ENCODE results near the gene VIPR1.

Gene VIPR1

DNA sequence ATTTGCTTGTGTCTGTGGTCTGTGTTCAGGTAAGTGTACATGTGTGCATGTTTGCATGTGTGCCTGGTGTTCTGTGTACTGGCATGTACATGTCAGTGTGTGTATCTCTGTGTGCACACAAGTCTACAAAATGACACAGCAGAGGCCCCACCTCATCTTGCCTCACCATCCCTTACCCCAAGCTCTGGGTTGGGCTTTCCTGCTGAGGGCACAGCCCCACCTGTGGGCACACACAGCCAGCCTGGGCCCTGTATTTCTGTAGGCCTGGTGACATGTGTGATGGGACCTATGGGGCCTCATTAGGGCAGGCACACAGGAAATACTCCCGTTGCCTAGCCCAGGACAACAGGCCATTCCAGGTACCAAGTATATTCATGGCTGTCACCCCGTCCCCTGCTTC is 13.5 kb downstream of the VIPR1 start:
- Histone ChIP-seq H4K20me1 (ENCODE audit: insufficient read depth, low read length) (no peaks in the 10 kb centered on the region), H3K9ac (ENCODE audit: low read length) (no peak overlapping the region), H3F3A (ENCODE audit: insufficient read depth, low read length) (no peaks in the 10 kb centered on the region), H3K27ac (ENCODE audit: low read depth, low read length, poor library complexity, severe bottlenecking) (no peak overlapping the region), H3K4me1 (ENCODE audit: insufficient read depth, low read length, severe bottlenecking) (no peaks in the 10 kb centered on the region), H2AFZ (ENCODE audit: low read length) (no peak overlapping the region), H3K79me2 (ENCODE audit: insufficient read depth, low read length) (no peaks in the 10 kb centered on the region), H3K9me2 (ENCODE audit: low read depth, low read length) (no peaks in the 10 kb centered on the region), H3K36me3 (ENCODE audit: insufficient read depth, low read length) (no peaks in the 10 kb centered on the region), H3K9me3 (ENCODE audit: low read length) (no peaks in the 10 kb centered on the region), H3K4me3 (ENCODE audit: low read depth, low read length, poor library complexity, severe bottlenecking) (no peak overlapping the region), H3K4me2 (ENCODE audit: low read length) (no peak overlapping the region), H3K27me3 (ENCODE audit: insufficient read depth, low read length) (no peaks in the 10 kb centered on the region)
- no peak for TF ChIP-seq EZH2 (IDR thresholded peaks at IDR 0.05; ENCODE audit: borderline replicate concordance, low read length)
- TF ChIP-seq, protein P1, sequence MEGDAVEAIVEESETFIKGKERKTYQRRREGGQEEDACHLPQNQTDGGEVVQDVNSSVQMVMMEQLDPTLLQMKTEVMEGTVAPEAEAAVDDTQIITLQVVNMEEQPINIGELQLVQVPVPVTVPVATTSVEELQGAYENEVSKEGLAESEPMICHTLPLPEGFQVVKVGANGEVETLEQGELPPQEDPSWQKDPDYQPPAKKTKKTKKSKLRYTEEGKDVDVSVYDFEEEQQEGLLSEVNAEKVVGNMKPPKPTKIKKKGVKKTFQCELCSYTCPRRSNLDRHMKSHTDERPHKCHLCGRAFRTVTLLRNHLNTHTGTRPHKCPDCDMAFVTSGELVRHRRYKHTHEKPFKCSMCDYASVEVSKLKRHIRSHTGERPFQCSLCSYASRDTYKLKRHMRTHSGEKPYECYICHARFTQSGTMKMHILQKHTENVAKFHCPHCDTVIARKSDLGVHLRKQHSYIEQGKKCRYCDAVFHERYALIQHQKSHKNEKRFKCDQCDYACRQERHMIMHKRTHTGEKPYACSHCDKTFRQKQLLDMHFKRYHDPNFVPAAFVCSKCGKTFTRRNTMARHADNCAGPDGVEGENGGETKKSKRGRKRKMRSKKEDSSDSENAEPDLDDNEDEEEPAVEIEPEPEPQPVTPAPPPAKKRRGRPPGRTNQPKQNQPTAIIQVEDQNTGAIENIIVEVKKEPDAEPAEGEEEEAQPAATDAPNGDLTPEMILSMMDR (IDR thresholded peaks at IDR 0.05; ENCODE audit: low read length): no peak

DNA sequence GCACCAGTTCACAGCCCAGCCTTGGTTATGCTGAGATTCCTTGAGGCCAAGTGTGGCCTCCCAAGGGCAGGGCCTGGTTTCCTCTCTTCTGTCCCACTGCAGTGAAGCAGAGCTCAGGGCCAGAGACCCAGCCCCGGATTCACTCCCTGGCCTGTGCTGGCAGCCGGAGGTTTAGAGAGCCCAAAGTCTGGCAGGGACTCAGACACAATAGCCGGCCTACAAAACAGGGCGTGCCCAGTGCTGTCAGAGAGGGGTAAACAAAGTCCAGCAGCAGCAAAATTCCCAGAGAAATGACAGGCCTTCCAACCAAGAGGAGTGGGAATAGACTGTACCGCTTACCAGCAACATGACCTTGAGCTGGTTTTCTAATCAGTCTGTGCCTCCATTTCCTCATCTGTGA is 14.0 kb downstream of the VIPR1 start:
- Histone ChIP-seq H4K20me1 (ENCODE audit: insufficient read depth, low read length) (no peaks in the 10 kb centered on the region), H3F3A (ENCODE audit: insufficient read depth, low read length) (no peaks in the 10 kb centered on the region), H3K9me3 (ENCODE audit: low read length) (no peaks in the 10 kb centered on the region), H3K36me3 (ENCODE audit: insufficient read depth, low read length) (no peaks in the 10 kb centered on the region), H2AFZ (ENCODE audit: low read length) (no peak overlapping the region), H3K79me2 (ENCODE audit: insufficient read depth, low read length) (no peaks in the 10 kb centered on the region), H3K27ac (ENCODE audit: low read depth, low read length, poor library complexity, severe bottlenecking) (no peak overlapping the region), H3K9me2 (ENCODE audit: low read depth, low read length) (no peaks in the 10 kb centered on the region), H3K9ac (ENCODE audit: low read length) (no peak overlapping the region), H3K4me1 (ENCODE audit: insufficient read depth, low read length, severe bottlenecking) (no peaks in the 10 kb centered on the region), H3K4me2 (ENCODE audit: low read length) (no peak overlapping the region), H3K27me3 (ENCODE audit: insufficient read depth, low read length) (no peaks in the 10 kb centered on the region), H3K4me3 (ENCODE audit: low read depth, low read length, poor library complexity, severe bottlenecking) (no peak overlapping the region)
- TF ChIP-seq, protein P1 (IDR thresholded peaks at IDR 0.05; ENCODE audit: low read length): no peak
- TF ChIP-seq EZH2 (IDR thresholded peaks at IDR 0.05; ENCODE audit: borderline replicate concordance, low read length): no peak

- no peaks in the 10 kb centered on the region for H3K27me3 ChIP-seq (ENCODE audit: insufficient read depth, low read length)
- H3K79me2 ChIP-seq (ENCODE audit: insufficient read depth, low read length): no peaks in the 10 kb centered on the region
- H3F3A ChIP-seq (ENCODE audit: insufficient read depth, low read length): no peaks in the 10 kb centered on the region
- no peak for TF ChIP-seq EZH2 (IDR thresholded peaks at IDR 0.05; ENCODE audit: borderline replicate concordance, low read length)
- TF ChIP-seq, protein P1 (IDR thresholded peaks at IDR 0.05; ENCODE audit: low read length): no peak
- no peaks in the 10 kb centered on the region for H4K20me1 ChIP-seq (ENCODE audit: insufficient read depth, low read length)
- H3K4me2 ChIP-seq (ENCODE audit: low read length): no peak overlapping the region
- H3K9me2 ChIP-seq (ENCODE audit: low read depth, low read length): no peaks in the 10 kb centered on the region
- H3K4me3 ChIP-seq (ENCODE audit: low read depth, low read length, poor library complexity, severe bottlenecking): no peak overlapping the region
- H3K4me1 ChIP-seq (ENCODE audit: insufficient read depth, low read length, severe bottlenecking): no peaks in the 10 kb centered on the region
- no peaks in the 10 kb centered on the region for H3K9me3 ChIP-seq (ENCODE audit: low read length)
- no peak overlapping the region for H3K27ac ChIP-seq (ENCODE audit: low read depth, low read length, poor library complexity, severe bottlenecking)
- no peak overlapping the region for H3K9ac ChIP-seq (ENCODE audit: low read length)
- no peak overlapping the region for H2AFZ ChIP-seq (ENCODE audit: low read length)
- no peaks in the 10 kb centered on the region for H3K36me3 ChIP-seq (ENCODE audit: insufficient read depth, low read length)
These were observed 14.7 kb downstream of the VIPR1 start for GRCh38 chr3:42517117-42517516.
